IMR-90 (cell line): ENCODE results near the gene ACOT2. TPM values are rescaled to one million over a fixed set of nuclear protein-coding genes. Genes with fewer than 3 reads are reported as not detected.
"Not testable (repeated sequence)": the region's sequence is repeated elsewhere in the genome, so short reads cannot be mapped to it uniquely, and the experiment has no call there.

Experiments used
- ATAC-seq: fragments of 200-7000 bp; cut with Tn5 transposase; 2 replicates; pipeline ENCODE4 v1.9.1; 2020; ENCODE audit warnings: low read depth, mild to moderate bottlenecking, moderate library complexity
- BruUV-seq: library from RNA; stranded (reverse); fragments of 400-500 nt; replicated peaks from 2 replicates; lab custom pipeline; 2021; lab: Mats Ljungman, UMichigan
- CTCF ChIA-PET: fragments of 300-600 bp; formaldehyde crosslinking; extraction: SDS; loops from one replicate; lab custom pipeline; 2021; ENCODE audit warnings: antibody characterized with exemption; lab: Yijun Ruan, JAX
- POLR2A ChIA-PET: fragments of 300-600 bp; sonication (Branson Sonifier 250); formaldehyde crosslinking; loops from one replicate; lab custom pipeline; 2022; ENCODE audit warnings: antibody characterized with exemption; ENCODE audit not compliant: unreplicated experiment; lab: Charles Lee
- DNase-seq: peaks from one replicate; pipeline ENCODE4 v3.0.0; 2013
- H2AFZ ChIP-seq: replicated peaks from 2 replicates; pipeline ENCODE3; 2013; ENCODE audit warnings: low read length, mild to moderate bottlenecking; ENCODE audit not compliant: poor library complexity
- H2AK5ac ChIP-seq: 2 replicates; pipeline ENCODE4 v1.6.1; 2013; ENCODE audit warnings: low read depth, low read length, inconsistent platforms
- H2AK9ac ChIP-seq: replicated peaks from 2 replicates; pipeline ENCODE3; 2013; ENCODE audit warnings: mild to moderate bottlenecking, low read depth, low read length, moderate library complexity; ENCODE audit not compliant: poor library complexity
- H2BK120ac ChIP-seq: 2 replicates; pipeline ENCODE4 v1.6.1; 2013; ENCODE audit warnings: low read depth, low read length, inconsistent platforms
- H2BK15ac ChIP-seq: 3 replicates; pipeline ENCODE4 v1.6.1; 2013; ENCODE audit warnings: low read depth, low read length, inconsistent platforms
- H2BK20ac ChIP-seq: 2 replicates; pipeline ENCODE4 v1.6.1; 2013; ENCODE audit warnings: low read depth, mild to moderate bottlenecking, inconsistent platforms, low read length, moderate library complexity
- H2BK5ac ChIP-seq: 2 replicates; pipeline ENCODE4 v1.6.1; 2013; ENCODE audit warnings: mild to moderate bottlenecking, low read depth, low read length, inconsistent platforms; ENCODE audit not compliant: poor library complexity, severe bottlenecking
- H3K14ac ChIP-seq: replicated peaks from 2 replicates; pipeline ENCODE4 v1.6.1; 2013; ENCODE audit warnings: low read depth, low read length, inconsistent platforms
- H3K18ac ChIP-seq: 2 replicates; pipeline ENCODE4 v1.6.1; 2013; ENCODE audit warnings: low read depth, low read length, control low read depth
- H3K23ac ChIP-seq: 2 replicates; pipeline ENCODE4 v1.6.1; 2013; ENCODE audit warnings: low read depth, low read length, inconsistent platforms
- H3K27ac ChIP-seq: 2 replicates; pipeline ENCODE4 v1.5.1; 2013; ENCODE audit warnings: mild to moderate bottlenecking, control low read depth, low read length; ENCODE audit not compliant: insufficient read depth
- H3K27me3 ChIP-seq: 2 replicates; pipeline ENCODE4 v1.6.1; 2013; ENCODE audit warnings: low read length; ENCODE audit not compliant: control insufficient read depth, insufficient read depth
- H3K36me3 ChIP-seq: 2 replicates; pipeline ENCODE4 v1.6.1; 2013; ENCODE audit warnings: low read length, mixed read lengths; ENCODE audit not compliant: control insufficient read depth, insufficient read depth
- H3K4ac ChIP-seq: 2 replicates; pipeline ENCODE4 v1.6.1; 2013; ENCODE audit warnings: low read depth, low read length, inconsistent platforms
- H3K4me1 ChIP-seq: 2 replicates; pipeline ENCODE4 v1.6.1; 2013; ENCODE audit warnings: low read length, mixed read lengths; ENCODE audit not compliant: control insufficient read depth, insufficient read depth
- H3K4me2 ChIP-seq: 2 replicates; pipeline ENCODE4 v1.6.1; 2013; ENCODE audit warnings: low read depth, mild to moderate bottlenecking, control low read depth, low read length, moderate library complexity
- H3K4me3 ChIP-seq: 2 replicates; pipeline ENCODE4 v1.5.1; 2013; ENCODE audit warnings: low read depth, mild to moderate bottlenecking, control low read depth, low read length, moderate library complexity; ENCODE audit not compliant: insufficient read depth
- H3K56ac ChIP-seq: 2 replicates; pipeline ENCODE4 v1.6.1; 2013; ENCODE audit warnings: low read length, inconsistent platforms; ENCODE audit not compliant: insufficient read depth; ENCODE audit errors: extremely low read depth
- H3K79me1 ChIP-seq, 2 experiments: 2 replicates each; pipeline ENCODE4 v1.6.1; 2013; ENCODE audit warnings: low read length in 2 of 2, inconsistent platforms in 1 of 2, low read depth in 1 of 2
- H3K9ac ChIP-seq: 2 replicates; pipeline ENCODE4 v1.6.1; 2013; ENCODE audit warnings: low read depth, low read length, control low read depth
- H3K9me1 ChIP-seq: 2 replicates; pipeline ENCODE4 v1.6.1; 2013; ENCODE audit warnings: low read length, inconsistent platforms; ENCODE audit not compliant: insufficient read depth
- H3K9me3 ChIP-seq: 2 replicates; pipeline ENCODE4 v1.6.1; 2013; ENCODE audit warnings: low read length; ENCODE audit not compliant: control insufficient read depth, insufficient read depth
- H4K20me1 ChIP-seq: 2 replicates; pipeline ENCODE4 v1.6.1; 2013; ENCODE audit warnings: low read length, inconsistent platforms; ENCODE audit not compliant: insufficient read depth
- H4K5ac ChIP-seq: 2 replicates; pipeline ENCODE4 v1.6.1; 2013; ENCODE audit warnings: mild to moderate bottlenecking, low read depth, low read length, control low read depth
- H4K8ac ChIP-seq, 2 experiments: 2 replicates each; pipeline ENCODE4 v1.6.1; 2013; ENCODE audit warnings: low read depth in 2 of 2, low read length in 2 of 2, control low read depth in 1 of 2, inconsistent platforms in 1 of 2
- H4K91ac ChIP-seq: 2 replicates; pipeline ENCODE4 v1.6.1; 2013; ENCODE audit warnings: low read depth, low read length, inconsistent platforms; ENCODE audit not compliant: insufficient read depth
- RAD21 ChIP-seq: IDR thresholded peaks from 2 replicates; pipeline ENCODE4 v1.6.1; 2012; ENCODE audit warnings: low read length, improper control_type of control experiment
- WGBS, 2 experiments: methylation state at CpG; one replicate each; pipeline versions ENCODE4 v1.1.5 to v1.1.7; 2013; ENCODE audit warnings: missing lambda C conversion rate in 2 of 2; ENCODE audit not compliant: insufficient read length in 1 of 2; ENCODE audit errors: extremely low coverage in 2 of 2; 5-methylcytosine and 5-hydroxymethylcytosine counted together
- dilution Hi-C: fragments of 300-500 bp; cut with HindIII; formaldehyde crosslinking; loops from one replicate; pipeline ENCODE4 v1.14.3; 2018; ENCODE audit warnings: low sequenced_read_pairs; ENCODE audit not compliant: unreplicated experiment
- in situ Hi-C: fragments of 300-500 bp; cut with MboI; formaldehyde crosslinking; loops from 3 replicates; pipeline ENCODE4 v1.14.3; 2019; ENCODE audit warnings: low sequenced_read_pairs, inconsistent platforms, mixed read lengths
- intact Hi-C: fragments of 100-400 bp; cut with micrococcal nuclease; formaldehyde crosslinking; loops from 2 replicates; pipeline ENCODE4 v1.10.0; 2022
- polyA plus RNA-seq, 3 experiments: library from polyadenylated mRNA; depleted of rRNA; stranded (reverse); fragments of >200 nt; gene quantifications; 2 replicates each; pipeline ENCODE4 v1.2.3, GENCODE V29; 2012; ENCODE audit warnings: low replicate concordance in 1 of 3
- total RNA-seq: library from RNA; depleted of rRNA; stranded (reverse); fragments of >200 nt; gene quantifications from 2 replicates; pipeline ENCODE4 v1.2.3, GENCODE V29; 2012
- TF ChIP-seq, protein P1 (sequence below): conservative IDR thresholded peaks from 2 replicates; pipeline ENCODE4 v1.5.1; 2012; ENCODE audit warnings: mild to moderate bottlenecking, low read depth, low read length, improper control_type of control experiment

The ACOT2 gene
- total and polyA plus RNA-seq, 2 of the 4 experiments (the other 2 are of a cell fraction): 24.7 to 33.1 TPM

DNA sequence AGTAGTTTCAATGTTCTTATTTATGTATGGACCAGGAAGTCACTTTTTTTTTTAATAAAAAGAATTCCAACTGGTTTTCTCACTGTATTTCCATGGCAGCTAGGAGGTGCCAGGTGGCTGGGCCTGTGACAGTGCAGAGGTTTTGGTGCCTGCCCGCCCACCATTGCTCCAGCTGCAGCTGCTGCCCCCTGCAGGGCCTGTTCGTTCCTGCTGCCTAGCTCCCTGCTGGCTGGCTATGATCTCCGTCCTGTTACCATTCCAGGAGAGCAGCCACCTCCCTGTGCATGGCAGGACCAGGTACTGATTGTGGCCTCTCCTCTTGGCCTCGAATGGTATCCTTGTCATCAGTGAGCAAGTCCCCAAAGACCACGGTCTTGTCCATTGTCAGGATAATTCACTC is 30.0 kb upstream of the ACOT2 start:
- POLR2A ChIA-PET, H2BK20ac ChIP-seq, H3K14ac ChIP-seq, H2BK15ac ChIP-seq, dilution Hi-C loops, H3K27me3 ChIP-seq, H2AFZ ChIP-seq, H3K4me3 ChIP-seq, H3K9ac ChIP-seq, BruUV-seq, intact Hi-C loops, in situ Hi-C loops, H4K8ac ChIP-seq, H2BK120ac ChIP-seq, H4K91ac ChIP-seq, H4K20me1 ChIP-seq, CTCF ChIA-PET, H3K4me1 ChIP-seq, H3K4me2 ChIP-seq, H3K56ac ChIP-seq, H3K9me1 ChIP-seq, H3K4ac ChIP-seq, H3K9me3 ChIP-seq, H3K27ac ChIP-seq, H2AK5ac ChIP-seq, H2BK5ac ChIP-seq, H3K36me3 ChIP-seq, H3K23ac ChIP-seq, H4K5ac ChIP-seq, H2AK9ac ChIP-seq, H3K18ac ChIP-seq, DNase-seq, H3K79me1 ChIP-seq: not testable (repeated sequence)
- ATAC-seq: peak; percentile 64
- TF ChIP-seq, protein P1, sequence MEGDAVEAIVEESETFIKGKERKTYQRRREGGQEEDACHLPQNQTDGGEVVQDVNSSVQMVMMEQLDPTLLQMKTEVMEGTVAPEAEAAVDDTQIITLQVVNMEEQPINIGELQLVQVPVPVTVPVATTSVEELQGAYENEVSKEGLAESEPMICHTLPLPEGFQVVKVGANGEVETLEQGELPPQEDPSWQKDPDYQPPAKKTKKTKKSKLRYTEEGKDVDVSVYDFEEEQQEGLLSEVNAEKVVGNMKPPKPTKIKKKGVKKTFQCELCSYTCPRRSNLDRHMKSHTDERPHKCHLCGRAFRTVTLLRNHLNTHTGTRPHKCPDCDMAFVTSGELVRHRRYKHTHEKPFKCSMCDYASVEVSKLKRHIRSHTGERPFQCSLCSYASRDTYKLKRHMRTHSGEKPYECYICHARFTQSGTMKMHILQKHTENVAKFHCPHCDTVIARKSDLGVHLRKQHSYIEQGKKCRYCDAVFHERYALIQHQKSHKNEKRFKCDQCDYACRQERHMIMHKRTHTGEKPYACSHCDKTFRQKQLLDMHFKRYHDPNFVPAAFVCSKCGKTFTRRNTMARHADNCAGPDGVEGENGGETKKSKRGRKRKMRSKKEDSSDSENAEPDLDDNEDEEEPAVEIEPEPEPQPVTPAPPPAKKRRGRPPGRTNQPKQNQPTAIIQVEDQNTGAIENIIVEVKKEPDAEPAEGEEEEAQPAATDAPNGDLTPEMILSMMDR: peak; percentile 40
- peak; percentile 20; the same call in 1 of the 2 replicates for TF ChIP-seq RAD21
- 40% methylated on average over 2 of the region's 5 CpGs; no CpG with 5 or more reads in 1 of the 2 experiments for WGBS, 2 experiments

DNA sequence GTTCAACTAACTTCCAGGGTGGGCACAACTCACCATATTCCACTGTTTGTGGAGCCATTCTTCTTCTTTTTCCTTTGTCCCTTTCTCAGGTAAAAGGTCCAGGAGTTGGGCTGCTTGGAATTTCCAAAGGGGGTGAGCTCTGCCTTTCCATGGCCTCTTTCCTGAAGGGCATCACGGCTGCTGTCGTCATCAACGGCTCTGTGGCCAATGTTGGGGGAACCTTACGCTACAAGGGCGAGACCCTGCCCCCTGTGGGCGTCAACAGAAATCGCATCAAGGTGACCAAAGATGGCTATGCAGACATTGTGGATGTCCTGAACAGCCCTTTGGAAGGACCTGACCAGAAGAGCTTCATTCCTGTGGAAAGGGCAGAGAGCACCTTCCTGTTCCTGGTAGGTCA is 26.1 kb upstream of the ACOT2 start:
- H4K8ac ChIP-seq, H4K20me1 ChIP-seq, H2AK9ac ChIP-seq, H3K27ac ChIP-seq, POLR2A ChIA-PET, H3K56ac ChIP-seq, H2BK120ac ChIP-seq, CTCF ChIA-PET, dilution Hi-C loops, H3K4me2 ChIP-seq, H3K79me1 ChIP-seq, H3K23ac ChIP-seq, H3K4me3 ChIP-seq, intact Hi-C loops, H2BK20ac ChIP-seq, BruUV-seq, H2BK5ac ChIP-seq, H3K14ac ChIP-seq, H3K9me3 ChIP-seq, H3K9ac ChIP-seq, in situ Hi-C loops, H4K91ac ChIP-seq, H3K4me1 ChIP-seq, H3K9me1 ChIP-seq, DNase-seq, H2AFZ ChIP-seq, H3K18ac ChIP-seq, H3K4ac ChIP-seq, H2AK5ac ChIP-seq, H2BK15ac ChIP-seq, H3K27me3 ChIP-seq, H4K5ac ChIP-seq, ATAC-seq, H3K36me3 ChIP-seq: not testable (repeated sequence)
- no CpG with 5 or more reads among the region's 7 CpGs for WGBS, 2 experiments
